Motor neuron (in vitro differentiated cells): ENCODE data around the gene ZNF425. TPM values are rescaled to one million over a fixed set of nuclear protein-coding genes. Genes with fewer than 3 reads are reported as not detected.
A peak's percentile ranks its signal among the peaks of the same experiment; 100 is the strongest.

Source experiments
- ATAC-seq, 8 experiments: fragments of 200-7000 bp; cut with Tn5 transposase; replicated peaks in 6 of 8; 2 replicates each; pipeline ENCODE4 v1.8.0; 2021; ENCODE audit warnings: mild to moderate bottlenecking in 8 of 8, moderate library complexity in 8 of 8
- H3K27ac ChIP-seq, 2 donors: fragments of 250-450 bp; sonication (Bioruptor Pico); 2 replicates each; pipeline ENCODE4 v1.9.0; 2021; ENCODE audit warnings: antibody characterized with exemption in 2 of 2, mild to moderate bottlenecking in 2 of 2, moderate library complexity in 1 of 2
- H3K4me1 ChIP-seq, 2 donors: fragments of 250-450 bp; sonication (Bioruptor Pico); replicated peaks in 1 of 2; 2 replicates each; pipeline ENCODE4 v1.6.1; 2021; ENCODE audit warnings: antibody characterized with exemption in 2 of 2, mild to moderate bottlenecking in 2 of 2, moderate library complexity in 1 of 2
- H3K4me3 ChIP-seq, 5 donors: fragments of 250-450 bp; sonication (Bioruptor Pico); 2 replicates each; pipeline ENCODE4 v1.9.0; 2021; ENCODE audit warnings: antibody characterized with exemption in 5 of 5, mild to moderate bottlenecking in 5 of 5, moderate library complexity in 4 of 5
- WGBS, 10 experiments: fragments of 450-650 bp; shearing (Covaris generic); methylation state at CpG; one replicate each; pipeline ENCODE4 v1.0.0; 2022; 5-methylcytosine and 5-hydroxymethylcytosine counted together
- in situ Hi-C, 9 experiments: fragments of 400-800 bp; cut with MboI; loops; one replicate each; pipeline ENCODE4 v1.15.0; 2021; ENCODE audit warnings: low sequenced_read_pairs in 9 of 9, low pct_unique_long_range_greater_than_20kb in 2 of 9; ENCODE audit not compliant: unreplicated experiment in 9 of 9
- total RNA-seq, 8 experiments: library from RNA; unstranded; fragments of 300-600 nt; gene quantifications; 2 replicates each; pipeline versions ENCODE4 v1.2.3 to v1.2.4, GENCODE V29; 2022

The ZNF425 gene
- 1 to 10 TPM; 2.5 to 5.1 (median 3.2) TPM for total RNA-seq

GRCh38 chr7:149125863-149126661 is at the start of gene ZNF425:
Gene ZNF425, minus strand, starts transcription at chr7:149126324. Its CDS starts 111 bp downstream, at chr7:149126213.
- in situ Hi-C loops, result no loop called here
- peak within 1 kb of the TSS; percentile 88 to 95 for H3K27ac ChIP-seq
- H3K4me3 ChIP-seq, result peak within 1 kb of the TSS; percentile 77 to 99 (median 94)
- 0% methylated on average over 1 to 8 of the region's 72 CpGs; no CpG with 5 or more reads in 7 of the 10 experiments for WGBS, 10 experiments
- H3K4me1 ChIP-seq, result peaks cover 6 to 9% of the 10 kb centered on the region in 2 donors
- ATAC-seq, result peak; percentile 65 to 88 (median 82)

GRCh38 chr7:149175150-149175549 is 49.0 kb upstream of the ZNF425 start:
- in situ Hi-C loops, result no loop called here
- no peak overlapping the region for H3K27ac ChIP-seq
- 100% methylated on average over 1 to 2 of the region's 2 CpGs; no CpG with 5 or more reads in 2 of the 10 experiments for WGBS, 10 experiments

GRCh38 chr7:149172534-149172920 is 46.4 kb upstream of the ZNF425 start:
- WGBS, 10 experiments, result 67 to 100% (median 89%) methylated on average over 1 of the region's 1 CpG; no CpG with 5 or more reads in 3 of the 10 experiments

More at GRCh38 chr7:149175150-149175549, 49.0 kb upstream of the ZNF425 start:
- H3K4me1 ChIP-seq, result no peaks in the 10 kb centered on the region
- ATAC-seq, result no peak
- no peak overlapping the region for H3K4me3 ChIP-seq

GRCh38 chr7:149171892-149172533 is 45.9 kb upstream of the ZNF425 start:
- WGBS, 10 experiments, result 81 to 100% (median 93%) methylated on average over 3 to 8 of the region's 9 CpGs; no CpG with 5 or more reads in 2 of the 10 experiments

More at GRCh38 chr7:149172534-149172920, 46.4 kb upstream of the ZNF425 start:
- in situ Hi-C loops, result no loop called here
- ATAC-seq, result no peak
- H3K4me3 ChIP-seq, result no peak overlapping the region
- H3K4me1 ChIP-seq, result no peaks in the 10 kb centered on the region
- no peak overlapping the region for H3K27ac ChIP-seq

GRCh38 chr7:149166630-149167352 is 40.7 kb upstream of the ZNF425 start:
- ATAC-seq, result no peak
- Histone ChIP-seq H3K4me1 (no peaks in the 10 kb centered on the region), H3K27ac (no peak overlapping the region), H3K4me3 (no peak overlapping the region)
- in situ Hi-C loops, result no loop called here

More at GRCh38 chr7:149171892-149172533, 45.9 kb upstream of the ZNF425 start:
- no peak overlapping the region for H3K27ac ChIP-seq
- H3K4me1 ChIP-seq, result no peaks in the 10 kb centered on the region
- peak in 4 of 8 experiments; percentile 46 to 96 (median 82) for ATAC-seq
- H3K4me3 ChIP-seq, result no peak overlapping the region
- in situ Hi-C loops, result no loop called here

GRCh38 chr7:149166142-149166541 is 40.0 kb upstream of the ZNF425 start:
- in situ Hi-C loops, result no loop called here
- Histone ChIP-seq H3K4me3 (no peak overlapping the region), H3K4me1 (no peaks in the 10 kb centered on the region), H3K27ac (no peak overlapping the region)
- no peak for ATAC-seq
- WGBS, 10 experiments, result 40 to 100% (median 83%) methylated on average over 1 of the region's 1 CpG; no CpG with 5 or more reads in 3 of the 10 experiments

GRCh38 chr7:149161241-149161848 is 35.2 kb upstream of the ZNF425 start:
- no peaks in the 10 kb centered on the region for H3K4me1 ChIP-seq
- H3K4me3 ChIP-seq, result no peak overlapping the region
- no peak overlapping the region for H3K27ac ChIP-seq
- in situ Hi-C loops, result no loop called here
- ATAC-seq, result no peak
- 50 to 95% (median 77%) methylated on average over 1 to 5 of the region's 5 CpGs; no CpG with 5 or more reads in 2 of the 10 experiments for WGBS, 10 experiments

- in situ Hi-C loops, result no loop called here
- Histone ChIP-seq H3K4me3 (no peak overlapping the region), H3K27ac (no peak overlapping the region), H3K4me1 (no peaks in the 10 kb centered on the region)
- no peak for ATAC-seq
- 87 to 100% (median 93%) methylated on average over 1 to 5 of the region's 6 CpGs; no CpG with 5 or more reads in 4 of the 10 experiments for WGBS, 10 experiments
Observed at GRCh38 chr7:149156898-149157297, 30.8 kb upstream of the ZNF425 start.

- ATAC-seq, result no peak
- peaks cover 5 to 8% of the 10 kb centered on the region in 2 donors for H3K4me1 ChIP-seq
- in situ Hi-C loops, result no loop called here
- H3K4me3 ChIP-seq, result no peak overlapping the region
- WGBS, 10 experiments, result 80 to 100% (median 98%) methylated on average over 2 to 5 of the region's 11 CpGs; no CpG with 5 or more reads in 2 of the 10 experiments
- no peak overlapping the region for H3K27ac ChIP-seq
Observed at GRCh38 chr7:149154056-149154455, 27.9 kb upstream of the ZNF425 start.

GRCh38 chr7:149153346-149153745 is 27.2 kb upstream of the ZNF425 start:
- H3K4me1 ChIP-seq, result peaks cover 5 to 12% of the 10 kb centered on the region in 2 donors
- H3K27ac ChIP-seq, result no peak overlapping the region
- H3K4me3 ChIP-seq, result no peak overlapping the region
- WGBS, 10 experiments, result 78 to 100% (median 95%) methylated on average over 1 to 2 of the region's 2 CpGs; no CpG with 5 or more reads in 3 of the 10 experiments
- no peak for ATAC-seq
- in situ Hi-C loops, result no loop called here

- in situ Hi-C loops, result no loop called here
- 61 to 100% (median 83%) methylated on average over 1 to 4 of the region's 4 CpGs for WGBS, 10 experiments
- no peak for ATAC-seq
- Histone ChIP-seq H3K27ac (no peak overlapping the region), H3K4me1 (peaks cover 5 to 13% of the 10 kb centered on the region in 2 donors), H3K4me3 (no peak overlapping the region)
Observed at GRCh38 chr7:149150981-149151380, 24.9 kb upstream of the ZNF425 start.

GRCh38 chr7:149147752-149148653 is 21.9 kb upstream of the ZNF425 start:
- H3K27ac ChIP-seq, result peak overlapping the region; percentile 87 to 88
- in situ Hi-C loops, result no loop called here
- ATAC-seq, result peak; percentile 44 to 61 (median 56)
- peak overlapping the region; percentile 76 to 98 (median 94) for H3K4me3 ChIP-seq
- H3K4me1 ChIP-seq, result peaks cover 13 to 20% of the 10 kb centered on the region in 2 donors
- WGBS, 10 experiments, result 0 to 7% (median 0%) methylated on average over 1 to 50 of the region's 86 CpGs; no CpG with 5 or more reads in 6 of the 10 experiments
